Mesothelial cell of epicardium (in vitro differentiated cells): Measurements from ENCODE around the gene CMTM3. TPM values are rescaled to one million over a fixed set of nuclear protein-coding genes. Genes with fewer than 3 reads are reported as not detected.

Experiments
- DNase-seq, 2 experiments: peaks; one replicate each; pipeline ENCODE4 v3.0.0; 2021; ENCODE audit warnings: low spot score in 2 of 2; ENCODE audit not compliant: unreplicated experiment in 2 of 2
- H3K27ac Mint-ChIP-seq: 2 replicates; pipeline ENCODE4 v1.8.0; 2021; ENCODE audit warnings: mixed read lengths
- H3K27me3 Mint-ChIP-seq: 2 replicates; pipeline ENCODE4 v1.8.0; 2021; ENCODE audit warnings: low read depth, mixed read lengths
- H3K36me3 Mint-ChIP-seq: 2 replicates; pipeline ENCODE4 v1.8.0; 2021; ENCODE audit warnings: mixed read lengths
- H3K4me1 Mint-ChIP-seq: 2 replicates; pipeline ENCODE4 v1.8.0; 2021; ENCODE audit warnings: mixed read lengths
- H3K4me3 Mint-ChIP-seq: 2 replicates; pipeline ENCODE4 v1.8.0; 2021; ENCODE audit warnings: mild to moderate bottlenecking, moderate library complexity, mixed read lengths
- H3K9me3 Mint-ChIP-seq: 2 replicates; pipeline ENCODE4 v1.8.0; 2021; ENCODE audit warnings: mixed read lengths
- total RNA-seq: library from RNA; stranded (reverse); gene quantifications from 3 replicates; pipeline ENCODE4 v1.2.1, GENCODE V29; 2021
- TF ChIP-seq, protein P1 (sequence below): fragments of 200-600 bp; sonication (generic); IDR thresholded peaks from one replicate; pipeline ENCODE4 v1.5.0; 2021; ENCODE audit warnings: antibody characterized with exemption; ENCODE audit not compliant: unreplicated experiment

CMTM3 gene
- total RNA-seq, 1 donor from 2014 or later = 60.7 TPM

DNA sequence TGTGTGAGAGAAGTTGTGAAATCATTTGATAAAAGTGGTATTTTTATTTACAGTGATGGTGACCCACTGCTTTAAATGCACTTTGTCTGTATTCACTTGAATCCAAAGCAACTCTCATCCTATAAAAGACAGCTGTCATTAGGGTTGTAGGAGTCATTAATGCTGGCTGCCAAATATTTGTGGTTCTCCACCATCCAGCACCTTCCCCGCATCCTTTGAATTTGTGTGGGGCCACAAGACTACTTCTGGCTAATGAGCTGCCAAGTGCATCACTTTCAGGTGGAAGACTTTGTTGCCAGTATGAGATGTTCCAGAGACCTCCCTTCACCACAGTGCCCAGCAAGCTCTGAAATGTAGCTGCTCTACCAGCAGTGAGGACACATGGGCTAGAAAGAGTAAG lies 43.4 kb downstream of the CMTM3 start:
- Mint-ChIP-seq H3K4me3 (no peak overlapping the region), H3K36me3 (no peaks in the 10 kb centered on the region), H3K27ac (no peak overlapping the region)

DNA sequence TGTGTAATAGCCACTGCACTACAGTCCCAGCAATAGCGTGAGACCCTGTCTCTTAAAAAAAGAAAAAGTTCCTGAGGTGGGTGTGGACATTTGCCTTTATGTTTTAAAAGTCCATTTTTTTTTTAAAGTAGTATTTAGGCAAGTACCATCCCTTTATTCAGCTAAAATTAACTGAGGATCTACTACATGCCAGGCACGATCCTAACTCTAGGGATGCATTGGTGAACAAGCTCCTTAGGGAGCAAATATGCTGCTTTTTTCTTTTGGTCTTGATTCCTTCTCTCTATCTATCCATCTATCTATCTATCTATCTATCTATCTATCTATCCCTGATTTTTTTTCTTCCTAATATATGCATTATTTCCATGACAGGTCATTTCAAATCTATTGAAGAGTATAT lies 44.7 kb downstream of the CMTM3 start:
- TF ChIP-seq, protein P1, sequence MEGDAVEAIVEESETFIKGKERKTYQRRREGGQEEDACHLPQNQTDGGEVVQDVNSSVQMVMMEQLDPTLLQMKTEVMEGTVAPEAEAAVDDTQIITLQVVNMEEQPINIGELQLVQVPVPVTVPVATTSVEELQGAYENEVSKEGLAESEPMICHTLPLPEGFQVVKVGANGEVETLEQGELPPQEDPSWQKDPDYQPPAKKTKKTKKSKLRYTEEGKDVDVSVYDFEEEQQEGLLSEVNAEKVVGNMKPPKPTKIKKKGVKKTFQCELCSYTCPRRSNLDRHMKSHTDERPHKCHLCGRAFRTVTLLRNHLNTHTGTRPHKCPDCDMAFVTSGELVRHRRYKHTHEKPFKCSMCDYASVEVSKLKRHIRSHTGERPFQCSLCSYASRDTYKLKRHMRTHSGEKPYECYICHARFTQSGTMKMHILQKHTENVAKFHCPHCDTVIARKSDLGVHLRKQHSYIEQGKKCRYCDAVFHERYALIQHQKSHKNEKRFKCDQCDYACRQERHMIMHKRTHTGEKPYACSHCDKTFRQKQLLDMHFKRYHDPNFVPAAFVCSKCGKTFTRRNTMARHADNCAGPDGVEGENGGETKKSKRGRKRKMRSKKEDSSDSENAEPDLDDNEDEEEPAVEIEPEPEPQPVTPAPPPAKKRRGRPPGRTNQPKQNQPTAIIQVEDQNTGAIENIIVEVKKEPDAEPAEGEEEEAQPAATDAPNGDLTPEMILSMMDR = no peak
- Mint-ChIP-seq H3K4me1 (peaks cover 10% of the 10 kb centered on the region), H3K27me3 (no peaks in the 10 kb centered on the region), H3K9me3 (no peaks in the 10 kb centered on the region), H3K36me3 (no peaks in the 10 kb centered on the region), H3K27ac (no peak overlapping the region), H3K4me3 (no peak overlapping the region)
- no peak for DNase-seq

More for the DNA sequence above, 43.4 kb downstream of the CMTM3 start:
- Mint-ChIP-seq H3K9me3 (no peaks in the 10 kb centered on the region), H3K27me3 (no peaks in the 10 kb centered on the region), H3K4me1 (peaks cover 10% of the 10 kb centered on the region)
- TF ChIP-seq, protein P1 = no peak
- no peak for DNase-seq

DNA sequence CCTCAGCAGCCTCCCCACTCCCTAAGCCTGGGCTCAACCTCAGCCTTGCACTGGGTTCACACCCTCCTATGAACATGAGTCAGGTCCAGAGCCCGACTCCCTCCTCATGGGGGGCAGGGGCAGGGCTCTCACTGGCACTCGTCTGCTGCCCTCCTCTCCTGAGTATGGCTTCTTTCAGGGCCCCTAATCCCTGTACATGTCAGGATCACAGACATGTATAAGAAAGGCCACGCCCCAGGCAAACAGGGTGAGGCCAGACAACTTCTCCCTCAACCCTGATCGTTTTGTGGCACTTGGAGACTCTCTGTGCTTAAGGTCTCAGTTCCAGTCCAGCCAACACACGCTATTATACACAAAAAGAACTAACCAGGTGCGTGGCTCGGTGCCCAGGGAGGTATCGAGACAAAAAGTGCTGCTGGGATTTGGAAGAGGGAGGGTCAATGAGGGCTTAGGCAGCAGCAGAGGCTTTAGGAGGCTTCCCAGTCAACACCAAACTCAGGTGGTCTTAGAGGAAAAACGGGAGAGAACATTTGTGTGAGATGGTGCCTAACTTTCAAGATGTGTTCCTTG lies 45.2 kb downstream of the CMTM3 start:
- no peak overlapping the region for H3K27ac Mint-ChIP-seq

DNA sequence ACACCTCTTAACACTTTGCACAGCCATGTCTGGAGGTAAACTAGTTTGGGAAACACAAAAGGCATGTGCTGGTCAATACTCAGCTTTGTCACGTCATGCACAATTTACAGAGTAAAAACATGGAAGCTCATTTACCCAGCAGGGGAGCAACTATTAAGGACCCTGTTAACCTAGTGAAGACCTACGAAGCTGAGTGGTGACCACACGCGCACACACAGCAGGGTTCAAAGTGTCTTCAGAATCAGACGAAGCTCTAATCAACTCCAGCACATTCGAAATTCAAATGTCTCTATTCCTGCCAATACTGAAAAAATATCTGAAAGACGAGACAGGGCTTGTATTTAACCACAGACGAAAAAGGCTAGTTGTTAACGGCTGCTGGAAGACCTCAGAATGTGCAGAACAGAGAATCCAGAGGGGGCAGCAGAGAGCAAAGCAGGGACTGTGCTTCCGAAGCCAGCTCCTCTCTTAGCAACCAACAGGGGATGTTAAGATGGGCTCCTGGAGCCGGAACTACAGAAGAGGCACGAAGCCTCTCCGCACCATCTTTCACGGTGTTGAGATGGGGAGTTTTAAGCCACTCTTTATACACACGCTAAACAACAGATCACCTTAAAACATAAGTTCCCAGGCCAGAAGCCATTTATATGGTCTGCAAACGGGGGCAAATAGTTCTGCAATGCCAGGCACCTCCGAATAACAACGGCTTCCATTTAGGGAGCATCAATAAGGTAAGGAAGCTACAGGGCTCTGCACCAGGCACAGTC lies 46.4 kb downstream of the CMTM3 start:
- Mint-ChIP-seq H3K27me3 (no peaks in the 10 kb centered on the region), H3K9me3 (no peaks in the 10 kb centered on the region)
- DNase-seq = peak; percentile 55 to 85

More for the DNA sequence above, 45.2 kb downstream of the CMTM3 start:
- no peaks in the 10 kb centered on the region for H3K27me3 Mint-ChIP-seq
- H3K4me1 Mint-ChIP-seq = peaks cover 10% of the 10 kb centered on the region
- TF ChIP-seq, protein P1 = no peak
- no peaks in the 10 kb centered on the region for H3K36me3 Mint-ChIP-seq
- no peak for DNase-seq
- H3K9me3 Mint-ChIP-seq = no peaks in the 10 kb centered on the region
- H3K4me3 Mint-ChIP-seq = no peak overlapping the region

DNA sequence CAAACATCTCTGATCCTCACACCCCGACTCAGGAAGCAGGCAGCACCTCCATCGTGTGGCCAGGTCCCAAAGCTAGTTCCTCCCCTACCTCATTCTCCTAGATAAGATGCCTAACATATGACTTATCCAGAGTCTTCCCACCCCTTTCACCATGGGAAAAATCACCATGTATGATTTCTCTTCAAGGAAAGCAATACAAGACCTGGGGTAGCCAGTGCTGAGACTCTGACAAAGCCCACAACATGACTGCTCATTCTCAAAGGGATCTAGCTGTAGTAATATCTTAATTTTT lies 46.9 kb downstream of the CMTM3 start:
- Mint-ChIP-seq H3K27ac (no peak overlapping the region), H3K4me3 (peak overlapping the region; percentile 64), H3K36me3 (no peaks in the 10 kb centered on the region), H3K9me3 (no peaks in the 10 kb centered on the region), H3K4me1 (peaks cover 10% of the 10 kb centered on the region), H3K27me3 (no peaks in the 10 kb centered on the region)
- no peak for DNase-seq
- TF ChIP-seq, protein P1 = no peak

More for the DNA sequence above, 46.4 kb downstream of the CMTM3 start:
- Mint-ChIP-seq H3K4me1 (peaks cover 10% of the 10 kb centered on the region), H3K36me3 (no peaks in the 10 kb centered on the region), H3K27ac (peak overlapping the region; percentile 35), H3K4me3 (peak overlapping the region; percentile 64)
- TF ChIP-seq, protein P1 = peak; percentile 71
